Panc1 (cell line): Measurements from ENCODE around the gene NUP93.

ENCODE experiments used
- CTCF ChIP-seq: fragments of 450-650 bp; IDR thresholded peaks from 2 replicates; pipeline ENCODE4 v1.5.1; 2017; ENCODE audit warnings: mild to moderate bottlenecking
- POLR2AphosphoS5 ChIP-seq: IDR thresholded peaks from 2 replicates; pipeline ENCODE4 v1.6.1; 2012; ENCODE audit warnings: mild to moderate bottlenecking, low read depth, low read length, moderate library complexity
- REST ChIP-seq, 2 experiments: IDR thresholded peaks; 2 replicates each; pipeline ENCODE4 v1.6.1; 2011 to 2012; ENCODE audit warnings: low read depth in 2 of 2, control low read depth in 1 of 2, low read length in 1 of 2, mild to moderate bottlenecking in 1 of 2, moderate library complexity in 1 of 2; ENCODE audit not compliant: insufficient read depth in 1 of 2
- SIN3A ChIP-seq: IDR thresholded peaks from 2 replicates; pipeline ENCODE4 v1.6.1; 2012; ENCODE audit warnings: low read depth, mild to moderate bottlenecking, low read length, moderate library complexity, borderline replicate concordance; ENCODE audit not compliant: insufficient read depth

- TF ChIP-seq CTCF (no peak), SIN3A (no peak), REST (IDR thresholded peaks at IDR 0.05; ENCODE audit: insufficient read depth in 1 of 2, low read depth in 2 of 2, low read length in 1 of 2) (no peak), POLR2AphosphoS5 (no peak)
Measured at GRCh38 chr16:56810954-56811353, 81.0 kb downstream of the NUP93 start.
